CD14-positive monocyte (primary cell): ENCODE results near the gene PADI4. TPM values are rescaled to one million over a fixed set of nuclear protein-coding genes. Genes with fewer than 3 reads are reported as not detected.

Experiments
- DNase-seq, 3 donors: peaks; one replicate each; pipeline ENCODE4 v3.0.0-alpha.2; 2011 to 2022
- H2AFZ ChIP-seq: 2 replicates; pipeline ENCODE4 v1.6.0; 2012; ENCODE audit warnings: mild to moderate bottlenecking, low read depth, low read length, inconsistent platforms; ENCODE audit not compliant: insufficient read depth, poor library complexity, severe bottlenecking
- H3K27ac ChIP-seq, 2 donors: 1 replicate in 1 of 2; 2 replicates in 1 of 2; pipeline ENCODE4 v1.5.1; 2012 to 2013; ENCODE audit warnings: low read length in 2 of 2, control low read depth in 1 of 2, inconsistent platforms in 1 of 2, low read depth in 1 of 2, mild to moderate bottlenecking in 1 of 2
- H3K27me3 ChIP-seq, 2 donors: one replicate each; pipeline versions ENCODE4 v1.6.0 to v1.6.1; 2011 to 2013; ENCODE audit warnings: low read length in 2 of 2; ENCODE audit not compliant: control insufficient read depth in 2 of 2, insufficient read depth in 2 of 2
- H3K36me3 ChIP-seq, 2 donors: replicated peaks in 1 of 2; 1 replicate in 1 of 2; 2 replicates in 1 of 2; pipeline versions ENCODE4 v1.5.1 to v1.6.1; 2012 to 2013; ENCODE audit warnings: low read length in 2 of 2, control low read depth in 1 of 2, inconsistent platforms in 1 of 2, mild to moderate bottlenecking in 1 of 2; ENCODE audit not compliant: insufficient read depth in 2 of 2, control insufficient read depth in 1 of 2
- H3K4me1 ChIP-seq, 2 donors: 1 replicate in 1 of 2; 2 replicates in 1 of 2; pipeline versions ENCODE4 v1.5.1 to v1.6.1; 2012 to 2013; ENCODE audit warnings: low read length in 2 of 2, control low read depth in 1 of 2, inconsistent platforms in 1 of 2, mild to moderate bottlenecking in 1 of 2, moderate library complexity in 1 of 2; ENCODE audit not compliant: insufficient read depth in 2 of 2, control insufficient read depth in 1 of 2
- H3K4me2 ChIP-seq: replicated peaks from 2 replicates; pipeline ENCODE3; 2012; ENCODE audit warnings: low read length, moderate library complexity, mild to moderate bottlenecking; ENCODE audit not compliant: poor library complexity, severe bottlenecking; ENCODE audit errors: extremely low read depth
- H3K4me3 ChIP-seq, 3 experiments: fragments of 200-600 bp in 1 of 3; sonication (generic) in 1 of 3; replicated peaks in 1 of 3; 1 replicate in 2 of 3; 2 replicates in 1 of 3; pipeline ENCODE4 v1.5.1; 2011 to 2013; ENCODE audit warnings: low read length in 3 of 3, mild to moderate bottlenecking in 3 of 3, control low read depth in 2 of 3, low read depth in 2 of 3, inconsistent platforms in 1 of 3, moderate library complexity in 1 of 3
- H3K79me2 ChIP-seq: 2 replicates; pipeline ENCODE4 v1.6.0; 2012; ENCODE audit warnings: mild to moderate bottlenecking, control low read depth, inconsistent platforms, low read length, moderate library complexity; ENCODE audit not compliant: insufficient read depth
- H3K9ac ChIP-seq: 2 replicates; pipeline ENCODE4 v1.6.0; 2017; ENCODE audit warnings: low read length, mild to moderate bottlenecking; ENCODE audit not compliant: insufficient read depth, poor library complexity, severe bottlenecking
- H3K9me3 ChIP-seq, 2 donors: replicated peaks in 1 of 2; 1 replicate in 1 of 2; 2 replicates in 1 of 2; pipeline versions ENCODE4 v1.5.1 to v1.6.1; 2012 to 2013; ENCODE audit warnings: low read length in 2 of 2, control low read depth in 1 of 2; ENCODE audit not compliant: control insufficient read depth in 1 of 2, insufficient read depth in 1 of 2
- H4K20me1 ChIP-seq: 2 replicates; pipeline ENCODE4 v1.6.0; 2012; ENCODE audit warnings: mild to moderate bottlenecking, low read length, control low read depth, moderate library complexity; ENCODE audit not compliant: insufficient read depth
- H3K27ac Mint-ChIP-seq, 7 donors: one replicate each; pipeline ENCODE4 v1.8.0; 2020; ENCODE audit warnings: mild to moderate bottlenecking in 7 of 7, mixed read lengths in 7 of 7, moderate library complexity in 6 of 7, inconsistent platforms in 2 of 7
- H3K27me3 Mint-ChIP-seq, 3 donors: one replicate each; pipeline ENCODE4 v1.8.0; 2021 to 2022; ENCODE audit warnings: low read depth in 3 of 3, mild to moderate bottlenecking in 3 of 3, mixed read lengths in 3 of 3, moderate library complexity in 3 of 3, inconsistent platforms in 1 of 3
- H3K36me3 Mint-ChIP-seq, 2 donors: one replicate each; pipeline ENCODE4 v1.8.0; 2020; ENCODE audit warnings: mixed read lengths in 2 of 2, inconsistent platforms in 1 of 2, mild to moderate bottlenecking in 1 of 2
- H3K4me1 Mint-ChIP-seq: one replicate; pipeline ENCODE4 v1.8.0; 2020; ENCODE audit warnings: mild to moderate bottlenecking, mixed read lengths
- H3K4me3 Mint-ChIP-seq, 2 donors: one replicate each; pipeline ENCODE4 v1.8.0; 2020; ENCODE audit warnings: mild to moderate bottlenecking in 2 of 2, mixed read lengths in 2 of 2, moderate library complexity in 1 of 2
- H3K9me3 Mint-ChIP-seq, 7 donors: one replicate each; pipeline ENCODE4 v1.8.0; 2020 to 2022; ENCODE audit warnings: mixed read lengths in 7 of 7, mild to moderate bottlenecking in 6 of 7, moderate library complexity in 6 of 7, inconsistent platforms in 2 of 7
- WGBS: methylation state at CpG from one replicate; pipeline ENCODE4 v1.1.5; 2013; ENCODE audit warnings: missing lambda C conversion rate; ENCODE audit not compliant: insufficient coverage; 5-methylcytosine and 5-hydroxymethylcytosine counted together
- intact Hi-C, 2 donors: fragments of 100-400 bp; cut with micrococcal nuclease; formaldehyde crosslinking; loops; one replicate each; pipeline versions ENCODE4 v1.15.0 to v1.15.1; 2023
- polyA plus RNA-seq, 3 donors: library from polyadenylated mRNA; depleted of rRNA in 1 of 3; unstranded in 2 of 3; stranded (reverse) in 1 of 3; fragments of 300-500 nt in 2 of 3; fragments of >200 nt in 1 of 3; fragmentation: Illumina TruSeq in 2 of 3; gene quantifications; 1 replicate in 2 of 3; 2 replicates in 1 of 3; pipeline ENCODE4 v1.2.3, GENCODE V29; 2012 to 2021
- TF ChIP-seq, protein P1 (sequence below): fragments of 200-600 bp; IDR thresholded peaks from one replicate; pipeline ENCODE4 v1.8.0; 2022; ENCODE audit warnings: antibody characterized with exemption, mild to moderate bottlenecking

Gene PADI4
- polyA plus RNA-seq, 3 donors = 160 to 356 (median 164) TPM

DNA sequence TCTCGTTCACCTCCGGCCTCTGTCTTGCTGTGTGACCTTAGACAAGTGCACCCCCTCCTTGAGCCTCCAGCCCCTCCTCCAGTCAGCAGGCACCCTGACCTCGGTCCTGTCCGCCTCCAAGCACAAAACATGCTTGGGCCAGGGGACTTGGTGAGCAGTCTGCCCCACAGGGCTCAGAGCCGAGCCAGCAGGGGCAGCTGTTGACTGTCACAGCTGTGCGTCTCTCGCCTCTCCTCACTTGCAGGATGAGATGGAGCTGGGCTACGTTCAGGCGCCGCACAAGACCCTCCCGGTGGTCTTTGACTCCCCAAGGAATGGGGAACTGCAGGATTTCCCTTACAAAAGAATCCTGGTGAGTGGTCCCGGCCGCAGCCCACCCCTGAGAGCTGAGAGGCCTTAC is 34.9 kb upstream of the PADI4 start:
- Histone ChIP-seq H3K9me3 (no peaks in the 10 kb centered on the region), H2AFZ (no peak overlapping the region), H3K4me2 (no peak overlapping the region), H3K4me3 (no peak overlapping the region), H3K79me2 (no peaks in the 10 kb centered on the region), H4K20me1 (no peaks in the 10 kb centered on the region), H3K27me3 (no peaks in the 10 kb centered on the region), H3K4me1 (peaks cover 29% of the 10 kb centered on the region in 2 donors), H3K27ac (no peak overlapping the region), H3K9ac (no peak overlapping the region), H3K36me3 (no peaks in the 10 kb centered on the region)
- intact Hi-C loops = no loop called here
- TF ChIP-seq, protein P1, sequence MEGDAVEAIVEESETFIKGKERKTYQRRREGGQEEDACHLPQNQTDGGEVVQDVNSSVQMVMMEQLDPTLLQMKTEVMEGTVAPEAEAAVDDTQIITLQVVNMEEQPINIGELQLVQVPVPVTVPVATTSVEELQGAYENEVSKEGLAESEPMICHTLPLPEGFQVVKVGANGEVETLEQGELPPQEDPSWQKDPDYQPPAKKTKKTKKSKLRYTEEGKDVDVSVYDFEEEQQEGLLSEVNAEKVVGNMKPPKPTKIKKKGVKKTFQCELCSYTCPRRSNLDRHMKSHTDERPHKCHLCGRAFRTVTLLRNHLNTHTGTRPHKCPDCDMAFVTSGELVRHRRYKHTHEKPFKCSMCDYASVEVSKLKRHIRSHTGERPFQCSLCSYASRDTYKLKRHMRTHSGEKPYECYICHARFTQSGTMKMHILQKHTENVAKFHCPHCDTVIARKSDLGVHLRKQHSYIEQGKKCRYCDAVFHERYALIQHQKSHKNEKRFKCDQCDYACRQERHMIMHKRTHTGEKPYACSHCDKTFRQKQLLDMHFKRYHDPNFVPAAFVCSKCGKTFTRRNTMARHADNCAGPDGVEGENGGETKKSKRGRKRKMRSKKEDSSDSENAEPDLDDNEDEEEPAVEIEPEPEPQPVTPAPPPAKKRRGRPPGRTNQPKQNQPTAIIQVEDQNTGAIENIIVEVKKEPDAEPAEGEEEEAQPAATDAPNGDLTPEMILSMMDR = no peak
- WGBS = 92% methylated on average over 9 of the region's 13 CpGs
- no peaks in the 10 kb centered on the region for H3K36me3 Mint-ChIP-seq
- DNase-seq = no peak
- H3K27me3 Mint-ChIP-seq = peaks cover 0 to 3% (median 2%) of the 10 kb centered on the region in 3 donors
- H3K4me1 Mint-ChIP-seq = peaks cover 37% of the 10 kb centered on the region
- H3K9me3 Mint-ChIP-seq = no peaks in the 10 kb centered on the region
- H3K27ac Mint-ChIP-seq = peak overlapping the region in 1 of 7 donors; percentile 32
- no peak overlapping the region for H3K4me3 Mint-ChIP-seq

DNA sequence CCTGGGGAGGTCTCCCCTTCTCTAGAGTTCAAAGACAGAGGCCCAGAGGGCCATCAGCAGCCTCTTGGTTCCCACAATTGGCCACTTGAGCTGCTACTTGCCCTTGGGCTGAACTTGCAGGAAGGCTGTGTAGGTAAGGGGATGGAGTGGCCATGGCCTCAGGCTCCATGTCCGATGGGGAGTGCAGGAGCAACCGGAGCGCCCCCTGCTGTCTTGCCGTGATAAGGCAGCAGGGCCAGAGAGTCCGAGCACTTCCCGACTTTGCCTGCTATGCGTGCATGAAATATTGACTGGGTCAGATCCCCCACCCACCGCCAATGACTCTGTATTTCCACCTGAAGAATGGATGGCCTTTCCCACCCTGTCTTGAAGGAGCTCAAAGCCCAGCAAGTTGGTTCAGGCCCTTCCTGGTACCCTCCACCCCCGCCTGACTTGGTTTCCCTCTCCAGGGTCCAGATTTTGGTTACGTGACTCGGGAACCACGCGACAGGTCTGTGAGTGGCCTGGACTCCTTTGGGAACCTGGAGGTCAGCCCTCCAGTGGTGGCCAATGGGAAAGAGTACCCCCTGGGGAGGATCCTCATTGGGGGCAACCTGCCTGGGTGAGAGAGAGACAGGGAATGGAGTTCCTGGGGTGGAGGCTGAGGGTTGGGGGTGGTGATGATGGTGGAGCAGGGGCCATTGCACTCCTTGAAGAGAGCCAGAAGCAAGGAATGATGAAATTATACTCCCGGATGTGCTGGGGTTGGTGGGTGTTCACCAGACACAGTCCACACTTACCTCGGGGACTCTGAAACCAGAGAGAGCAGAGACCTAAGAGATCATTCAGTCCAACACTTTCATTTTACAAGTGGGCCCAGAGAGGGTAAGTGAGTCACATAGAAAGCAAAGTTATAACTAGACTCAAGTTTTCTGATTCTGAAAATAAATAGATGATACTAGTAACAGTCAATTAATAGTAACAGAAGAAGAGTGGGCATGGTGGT is 33.5 kb upstream of the PADI4 start:
- no peaks in the 10 kb centered on the region for H3K79me2 ChIP-seq
- H3K27ac ChIP-seq = no peak overlapping the region
- peaks cover 29% of the 10 kb centered on the region in 2 donors for H3K4me1 ChIP-seq
- H3K27me3 ChIP-seq = no peaks in the 10 kb centered on the region
- no peak overlapping the region for H2AFZ ChIP-seq
- no peaks in the 10 kb centered on the region for H3K36me3 ChIP-seq
- TF ChIP-seq, protein P1 = peak; percentile 87
- H3K9me3 ChIP-seq = no peaks in the 10 kb centered on the region
- Mint-ChIP-seq H3K9me3 (no peaks in the 10 kb centered on the region), H3K27me3 (peaks cover 0 to 3% (median 2%) of the 10 kb centered on the region in 3 donors), H3K36me3 (no peaks in the 10 kb centered on the region), H3K4me1 (peaks cover 43% of the 10 kb centered on the region), H3K27ac (peak overlapping the region in 3 of 7 donors; percentile 36 to 50 (median 49)), H3K4me3 (peak overlapping the region in 1 of 2 donors; percentile 7)
- H3K9ac ChIP-seq = no peak overlapping the region
- WGBS = 45% methylated on average over 13 of the region's 15 CpGs
- no peaks in the 10 kb centered on the region for H4K20me1 ChIP-seq
- no peak overlapping the region for H3K4me3 ChIP-seq
- H3K4me2 ChIP-seq = no peak overlapping the region
- peak; percentile 42 to 67 (median 50) for DNase-seq
- intact Hi-C loops = no loop called here
